ENCODE measurements around the gene FBLN2. TPM values are rescaled to one million over a fixed set of nuclear protein-coding genes. Genes with fewer than 3 reads are reported as not detected.

Gene FBLN2
- total RNA-seq, 1 donor from 2014 or later = 5.8 TPM

GRCh38 chr3:13676356-13677017, 127.6 kb downstream of the FBLN2 start:
- Mint-ChIP-seq H3K36me3 (ENCODE audit: insufficient read depth) (no peaks in the 10 kb centered on the region), H3K27me3 (peaks cover 50% of the 10 kb centered on the region), H3K9me3 (ENCODE audit: low read depth) (no peaks in the 10 kb centered on the region), H3K4me1 (ENCODE audit: low read depth) (peaks cover 2% of the 10 kb centered on the region), H3K4me3 (ENCODE audit: low read depth) (no peak overlapping the region), H3K27ac (no peak overlapping the region)
- no peak for TF ChIP-seq CTCF (IDR thresholded peaks at IDR 0.05; ENCODE audit: unreplicated experiment)
- DNase-seq (ENCODE audit: low spot score, unreplicated experiment) = no peak

GRCh38 chr3:13677272-13677671, 128.3 kb downstream of the FBLN2 start:
- no peak overlapping the region for H3K4me3 Mint-ChIP-seq (ENCODE audit: low read depth)
- no peak for DNase-seq (ENCODE audit: low spot score, unreplicated experiment)
- H3K9me3 Mint-ChIP-seq (ENCODE audit: low read depth) = no peaks in the 10 kb centered on the region
- H3K36me3 Mint-ChIP-seq (ENCODE audit: insufficient read depth) = no peaks in the 10 kb centered on the region
- H3K27ac Mint-ChIP-seq = no peak overlapping the region
- no peak for TF ChIP-seq CTCF (IDR thresholded peaks at IDR 0.05; ENCODE audit: unreplicated experiment)
- peaks cover 49% of the 10 kb centered on the region for H3K27me3 Mint-ChIP-seq
- H3K4me1 Mint-ChIP-seq (ENCODE audit: low read depth) = peaks cover 2% of the 10 kb centered on the region

- H3K27ac Mint-ChIP-seq = no peak overlapping the region
Observed at GRCh38 chr3:13681931-13682330, 133.0 kb downstream of the FBLN2 start.

GRCh38 chr3:13682331-13683013, 133.5 kb downstream of the FBLN2 start:
- TF ChIP-seq CTCF (IDR thresholded peaks at IDR 0.05; ENCODE audit: unreplicated experiment) = no peak
- Mint-ChIP-seq H3K4me3 (ENCODE audit: low read depth) (no peak overlapping the region), H3K27me3 (peaks cover 37% of the 10 kb centered on the region), H3K27ac (no peak overlapping the region), H3K36me3 (ENCODE audit: insufficient read depth) (no peaks in the 10 kb centered on the region), H3K4me1 (ENCODE audit: low read depth) (no peaks in the 10 kb centered on the region), H3K9me3 (ENCODE audit: low read depth) (no peaks in the 10 kb centered on the region)
- DNase-seq (ENCODE audit: low spot score, unreplicated experiment) = no peak

More at GRCh38 chr3:13681931-13682330, 133.0 kb downstream of the FBLN2 start:
- no peak for TF ChIP-seq CTCF (IDR thresholded peaks at IDR 0.05; ENCODE audit: unreplicated experiment)
- Mint-ChIP-seq H3K36me3 (ENCODE audit: insufficient read depth) (no peaks in the 10 kb centered on the region), H3K4me1 (ENCODE audit: low read depth) (no peaks in the 10 kb centered on the region), H3K4me3 (ENCODE audit: low read depth) (no peak overlapping the region), H3K9me3 (ENCODE audit: low read depth) (no peaks in the 10 kb centered on the region), H3K27me3 (peaks cover 37% of the 10 kb centered on the region)
- DNase-seq (ENCODE audit: low spot score, unreplicated experiment) = no peak

GRCh38 chr3:13683288-13683687, 134.4 kb downstream of the FBLN2 start:
- Mint-ChIP-seq H3K4me3 (ENCODE audit: low read depth) (no peak overlapping the region), H3K27me3 (peaks cover 38% of the 10 kb centered on the region), H3K4me1 (ENCODE audit: low read depth) (no peaks in the 10 kb centered on the region), H3K27ac (peak overlapping the region; percentile 37), H3K9me3 (ENCODE audit: low read depth) (no peaks in the 10 kb centered on the region), H3K36me3 (ENCODE audit: insufficient read depth) (no peaks in the 10 kb centered on the region)
- no peak for TF ChIP-seq CTCF (IDR thresholded peaks at IDR 0.05; ENCODE audit: unreplicated experiment)
- DNase-seq (ENCODE audit: low spot score, unreplicated experiment) = no peak
